ENCODE measurements around the gene PCK2.

Gene PCK2

DNA sequence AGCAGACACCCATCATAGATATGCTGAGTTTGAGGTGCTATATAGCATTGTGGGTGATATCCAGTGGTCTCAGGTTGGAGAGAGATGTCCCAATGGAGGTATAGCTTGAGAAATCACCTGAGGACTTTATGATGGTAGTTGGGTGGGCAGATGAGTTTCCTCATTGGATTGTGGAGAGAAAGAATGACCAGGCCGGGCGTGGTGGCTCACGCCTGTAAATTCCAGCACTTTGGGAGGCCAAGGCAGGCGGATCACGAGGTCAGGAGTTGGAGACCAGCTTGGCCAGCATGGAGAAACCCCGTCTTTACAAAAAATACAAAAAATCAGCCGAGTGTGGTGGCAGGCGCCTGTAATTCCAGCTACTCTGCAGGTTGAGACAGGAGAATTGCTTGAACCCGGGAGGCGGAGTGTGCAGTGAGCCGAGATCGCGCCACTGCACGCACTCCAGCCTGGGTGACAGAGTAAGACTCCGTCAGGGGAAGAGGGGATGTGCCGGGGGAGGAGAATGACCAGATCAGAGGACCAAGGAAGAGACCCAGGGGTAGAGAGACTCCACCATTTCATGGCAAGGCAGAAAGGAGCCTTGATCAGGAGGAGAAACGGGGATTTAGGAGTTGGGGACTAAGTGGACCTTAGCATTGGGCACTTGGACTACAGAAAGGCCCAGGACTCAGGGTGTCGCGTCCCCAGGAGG lies 757 bp upstream of the PCK2 start:
- Histone ChIP-seq H3K9me3 (ENCODE audit: insufficient read depth, low read depth, low read length) (no peaks in the 10 kb centered on the region), H3K36me3 (ENCODE audit: insufficient read depth, low read length) (no peaks in the 10 kb centered on the region), H2AFZ (ENCODE audit: low read length) (no peak overlapping the region), H3K4me2 (ENCODE audit: low read depth, low read length, poor library complexity, severe bottlenecking) (peak overlapping the region; percentile 90), H3F3A (ENCODE audit: low read depth) (no peaks in the 10 kb centered on the region; the same call in 1 of the 2 replicates), H3K4me1 (ENCODE audit: insufficient read depth, low read length, poor library complexity, severe bottlenecking) (peaks cover 26% of the 10 kb centered on the region), H3K4me3 (ENCODE audit: low read length, poor library complexity, severe bottlenecking) (peak overlapping the region; percentile 93), H3K79me2 (ENCODE audit: insufficient read depth, low read length) (peaks cover 33% of the 10 kb centered on the region), H4K20me1 (ENCODE audit: insufficient read depth, low read length, poor library complexity, severe bottlenecking) (no peaks in the 10 kb centered on the region), H3K9ac (ENCODE audit: low read depth, low read length, poor library complexity, severe bottlenecking) (peak overlapping the region; percentile 99), H3K9me2 (replicated peaks; ENCODE audit: low read depth, low read length) (no peaks in the 10 kb centered on the region), H3K27me3 (ENCODE audit: insufficient read depth, low read length, poor library complexity, severe bottlenecking) (no peaks in the 10 kb centered on the region)
- TF ChIP-seq CTCF (conservative IDR thresholded peaks at IDR 0.05; ENCODE audit: low read length) (no peak), EZH2phosphoT487 (IDR thresholded peaks at IDR 0.05; ENCODE audit: borderline replicate concordance) (no peak)

GRCh38 chr14:24094841-24095270 lies 745 bp downstream of the PCK2 start:
- H3K36me3 ChIP-seq (ENCODE audit: insufficient read depth, low read length) = no peaks in the 10 kb centered on the region; the same call in 1 of the 2 replicates
- no peaks in the 10 kb centered on the region; the same call in 1 of the 2 replicates for H3F3A ChIP-seq (ENCODE audit: low read depth)
- H3K4me2 ChIP-seq (ENCODE audit: low read depth, low read length, poor library complexity, severe bottlenecking) = peak overlapping the region; percentile 90
- H2AFZ ChIP-seq (ENCODE audit: low read length) = 0 out of 2 replicates have a peak overlapping the region, but pooled peaks have one; percentile 65
- TF ChIP-seq CTCF (conservative IDR thresholded peaks at IDR 0.05; ENCODE audit: low read length) = no peak
- TF ChIP-seq EZH2phosphoT487 (IDR thresholded peaks at IDR 0.05; ENCODE audit: borderline replicate concordance) = no peak
- H3K4me1 ChIP-seq (ENCODE audit: insufficient read depth, low read length, poor library complexity, severe bottlenecking) = peaks cover 26% of the 10 kb centered on the region
- H3K9ac ChIP-seq (ENCODE audit: low read depth, low read length, poor library complexity, severe bottlenecking) = peak overlapping the region; percentile 99
- H3K79me2 ChIP-seq (ENCODE audit: insufficient read depth, low read length) = peaks cover 33% of the 10 kb centered on the region
- no peaks in the 10 kb centered on the region for H4K20me1 ChIP-seq (ENCODE audit: insufficient read depth, low read length, poor library complexity, severe bottlenecking)
- H3K9me2 ChIP-seq (replicated peaks; ENCODE audit: low read depth, low read length) = no peaks in the 10 kb centered on the region
- no peaks in the 10 kb centered on the region for H3K9me3 ChIP-seq (ENCODE audit: insufficient read depth, low read depth, low read length)
- peak overlapping the region; percentile 93 for H3K4me3 ChIP-seq (ENCODE audit: low read length, poor library complexity, severe bottlenecking)
- no peaks in the 10 kb centered on the region for H3K27me3 ChIP-seq (ENCODE audit: insufficient read depth, low read length, poor library complexity, severe bottlenecking)

- Histone ChIP-seq H3K9me3 (ENCODE audit: insufficient read depth, low read depth, low read length) (no peaks in the 10 kb centered on the region), H3K36me3 (ENCODE audit: insufficient read depth, low read length) (no peaks in the 10 kb centered on the region; the same call in 1 of the 2 replicates), H3K9ac (ENCODE audit: low read depth, low read length, poor library complexity, severe bottlenecking) (peak overlapping the region; percentile 99), H3K4me2 (ENCODE audit: low read depth, low read length, poor library complexity, severe bottlenecking) (peak overlapping the region; percentile 90), H3K9me2 (replicated peaks; ENCODE audit: low read depth, low read length) (no peaks in the 10 kb centered on the region), H3K4me1 (ENCODE audit: insufficient read depth, low read length, poor library complexity, severe bottlenecking) (peaks cover 26% of the 10 kb centered on the region), H2AFZ (ENCODE audit: low read length) (no peak overlapping the region), H3F3A (ENCODE audit: low read depth) (no peaks in the 10 kb centered on the region; the same call in 1 of the 2 replicates), H3K27me3 (ENCODE audit: insufficient read depth, low read length, poor library complexity, severe bottlenecking) (no peaks in the 10 kb centered on the region), H3K4me3 (ENCODE audit: low read length, poor library complexity, severe bottlenecking) (peak overlapping the region; percentile 93), H4K20me1 (ENCODE audit: insufficient read depth, low read length, poor library complexity, severe bottlenecking) (no peaks in the 10 kb centered on the region), H3K79me2 (ENCODE audit: insufficient read depth, low read length) (peaks cover 33% of the 10 kb centered on the region)
- TF ChIP-seq CTCF (conservative IDR thresholded peaks at IDR 0.05; ENCODE audit: low read length) (no peak), EZH2phosphoT487 (IDR thresholded peaks at IDR 0.05; ENCODE audit: borderline replicate concordance) (no peak)
Measured at GRCh38 chr14:24095271-24096068, 1.4 kb downstream of the PCK2 start.

Measured in Loucy (cell line).